GM13976 (cell line): ENCODE results near the gene CDK14.

Experiments used
- DNase-seq: peaks from one replicate; pipeline ENCODE4 v3.0.0; 2012; ENCODE audit warnings: low spot score
- CTCF ChIP-seq: IDR thresholded peaks from 2 replicates; pipeline ENCODE4 v1.5.1; 2012; ENCODE audit warnings: borderline replicate concordance, mild to moderate bottlenecking; ENCODE audit not compliant: insufficient read depth; ENCODE audit errors: extremely low read depth, missing control alignments, control extremely low read depth
- in situ Hi-C: fragments of 300-500 bp; cut with MboI; formaldehyde crosslinking; loops from one replicate; pipeline ENCODE4 v1.12.0; 2022; ENCODE audit warnings: low sequenced_read_pairs, mixed read lengths, inconsistent platforms; ENCODE audit not compliant: unreplicated experiment

CDK14 gene

DNA sequence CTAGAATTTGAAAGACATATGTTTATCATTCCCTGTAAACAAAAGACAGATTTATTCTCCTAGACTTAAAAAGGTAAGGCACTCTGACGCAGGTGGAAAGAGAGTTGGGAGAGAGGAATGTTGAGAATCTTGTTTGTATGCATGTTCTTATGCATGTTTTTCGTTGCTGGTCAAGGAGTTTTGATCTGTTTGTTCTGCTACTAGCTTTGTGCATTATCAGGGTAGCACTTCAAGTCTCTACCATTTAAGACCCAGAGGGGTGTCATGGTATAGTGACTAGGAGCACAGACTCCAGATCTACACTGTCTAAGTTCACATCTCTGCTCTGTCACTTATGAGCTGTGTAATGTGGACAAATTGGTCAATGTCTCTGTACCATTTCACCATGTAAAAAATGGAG lies 467.9 kb downstream of the CDK14 start:
- DNase-seq, result no peak
- in situ Hi-C loops, result no loop called here
- no peak for TF ChIP-seq CTCF

GRCh38 chr7:91064938-91065337 lies 468.8 kb downstream of the CDK14 start:
- TF ChIP-seq CTCF, result no peak
- DNase-seq, result no peak
- in situ Hi-C loops, result no loop called here

DNA sequence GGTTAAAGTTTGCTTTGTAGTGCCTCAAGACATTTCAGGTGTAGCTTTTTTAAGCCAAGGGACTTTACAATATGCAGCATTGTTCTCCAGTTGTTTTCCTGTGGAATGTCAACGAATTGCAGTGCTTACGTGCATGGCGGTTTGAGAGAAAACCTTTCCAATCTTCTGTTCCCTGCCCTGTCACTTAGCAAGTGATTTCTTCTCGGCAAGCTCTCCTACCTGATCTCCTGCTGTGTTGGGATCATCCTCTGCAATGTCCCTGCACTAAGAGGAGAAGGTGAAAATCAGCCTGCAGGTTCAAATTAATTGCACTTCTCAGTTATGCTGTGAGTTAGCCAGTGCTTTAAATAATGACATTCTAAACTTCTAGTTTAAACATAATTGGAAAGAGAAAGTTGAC lies 470.5 kb downstream of the CDK14 start:
- no peak for DNase-seq
- TF ChIP-seq CTCF, result no peak
- in situ Hi-C loops, result no loop called here

DNA sequence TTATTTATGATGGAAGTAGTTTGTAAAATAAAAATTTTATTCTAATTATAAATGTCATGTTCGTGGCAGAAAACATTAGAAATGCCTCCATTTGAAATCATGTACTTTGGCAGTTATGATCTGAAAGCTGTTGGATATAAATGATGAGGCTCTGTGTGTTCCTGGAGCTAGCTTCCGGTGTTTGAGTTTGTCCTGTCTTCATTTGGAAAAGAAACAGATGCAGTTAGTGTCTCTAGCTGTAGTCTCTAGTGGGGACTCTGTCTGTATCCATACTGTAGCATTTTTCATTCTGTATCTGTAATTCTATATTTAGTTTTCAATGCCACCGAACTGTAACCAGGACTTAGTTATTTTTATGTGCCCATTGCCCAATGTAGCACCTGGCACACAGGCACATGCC lies 471.1 kb downstream of the CDK14 start:
- DNase-seq, result no peak
- TF ChIP-seq CTCF, result no peak
- in situ Hi-C loops, result no loop called here

DNA sequence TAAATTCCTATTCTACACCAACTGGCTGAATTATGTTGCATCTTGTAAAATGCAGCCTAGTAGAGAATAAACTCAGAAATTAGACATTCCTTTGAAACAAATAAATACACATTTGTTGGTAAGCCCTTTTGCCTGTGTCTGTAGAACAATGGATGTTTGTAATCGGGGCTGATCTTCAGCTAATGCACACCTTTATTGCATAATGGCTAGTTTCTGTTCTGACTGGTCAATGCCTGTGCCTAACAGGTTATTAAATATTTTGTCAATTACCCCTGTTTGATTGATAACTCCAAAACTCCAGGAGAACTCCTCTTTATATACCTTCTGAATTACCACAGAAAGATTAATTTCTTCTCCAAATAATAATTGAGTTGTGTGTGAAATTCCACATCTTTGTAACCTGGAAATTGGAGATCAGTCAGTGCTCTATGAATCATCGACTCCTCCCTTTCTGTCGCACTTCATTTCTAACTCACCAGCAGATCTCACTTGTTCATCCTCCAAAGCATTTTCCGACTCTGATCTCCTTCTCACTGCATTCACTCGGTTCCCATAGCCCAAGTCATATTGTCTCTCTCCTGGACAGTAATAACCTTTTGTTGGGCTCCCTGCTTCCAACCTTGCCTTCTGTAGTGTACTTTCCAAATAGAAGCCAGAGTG lies 472.1 kb downstream of the CDK14 start:
- in situ Hi-C loops, result no loop called here
- no peak for DNase-seq
- TF ChIP-seq CTCF, result no peak

GRCh38 chr7:91069146-91069545 lies 473.0 kb downstream of the CDK14 start:
- in situ Hi-C loops, result no loop called here
- no peak for TF ChIP-seq CTCF
- no peak for DNase-seq
